MM.1S (cell line): ENCODE results near the gene PRPF19.

Experiments used
- DNase-seq: peaks from one replicate; pipeline ENCODE4 v3.0.0-alpha.2; 2015
- H2AFZ ChIP-seq: fragments of 300-600 bp; sonication (generic); 2 replicates; pipeline ENCODE4 v1.6.0; 2016; ENCODE audit warnings: antibody characterized with exemption, low read length
- H3F3A ChIP-seq: fragments of 300-600 bp; sonication (generic); 2 replicates; pipeline ENCODE4 v1.6.1; 2016; ENCODE audit warnings: mild to moderate bottlenecking, antibody characterized with exemption, low read length, moderate library complexity, mixed read lengths; ENCODE audit not compliant: insufficient read depth
- H3K27ac ChIP-seq: fragments of 300-600 bp; sonication (generic); 2 replicates; pipeline ENCODE4 v1.5.1; 2016; ENCODE audit warnings: mild to moderate bottlenecking, low read length
- H3K27me3 ChIP-seq: fragments of 300-600 bp; sonication (generic); replicated peaks from 2 replicates; pipeline ENCODE4 v1.6.0; 2016; ENCODE audit warnings: low read length; ENCODE audit not compliant: insufficient read depth
- H3K36me3 ChIP-seq: fragments of 300-600 bp; sonication (generic); replicated peaks from 2 replicates; pipeline ENCODE4 v1.6.1; 2016; ENCODE audit warnings: mild to moderate bottlenecking, low read length, mixed read lengths; ENCODE audit not compliant: insufficient read depth
- H3K4me1 ChIP-seq: fragments of 300-600 bp; sonication (generic); 2 replicates; pipeline ENCODE4 v1.6.1; 2016; ENCODE audit warnings: low read length, mixed read lengths
- H3K4me2 ChIP-seq: fragments of 300-600 bp; sonication (generic); 2 replicates; pipeline ENCODE4 v1.6.0; 2016; ENCODE audit warnings: low read depth, low read length
- H3K4me3 ChIP-seq: fragments of 300-600 bp; sonication (generic); 2 replicates; pipeline ENCODE4 v1.5.1; 2016; ENCODE audit warnings: low read length, mixed read lengths
- H3K79me2 ChIP-seq: fragments of 300-600 bp; sonication (generic); 2 replicates; pipeline ENCODE4 v1.6.1; 2016; ENCODE audit warnings: mixed run types, low read length, mixed read lengths
- H3K9ac ChIP-seq: fragments of 300-600 bp; sonication (generic); 2 replicates; pipeline ENCODE4 v1.6.1; 2016; ENCODE audit warnings: low read length, mixed read lengths
- H3K9me2 ChIP-seq: fragments of 300-600 bp; sonication (generic); replicated peaks from 2 replicates; pipeline ENCODE4 v1.6.1; 2016; ENCODE audit warnings: mild to moderate bottlenecking, low read length, mixed read lengths; ENCODE audit not compliant: insufficient read depth
- H3K9me3 ChIP-seq: fragments of 300-600 bp; sonication (generic); replicated peaks from 2 replicates; pipeline ENCODE4 v1.6.1; 2016; ENCODE audit warnings: mild to moderate bottlenecking, low read length, mixed read lengths; ENCODE audit not compliant: insufficient read depth
- H4K20me1 ChIP-seq: fragments of 300-600 bp; sonication (generic); 2 replicates; pipeline ENCODE4 v1.6.1; 2016; ENCODE audit warnings: mild to moderate bottlenecking, low read length, moderate library complexity, mixed read lengths; ENCODE audit not compliant: insufficient read depth
- EZH2 ChIP-seq: fragments of 300-600 bp; sonication (generic); optimal IDR thresholded peaks from 2 replicates; pipeline ENCODE3; 2017; ENCODE audit warnings: low read depth, mild to moderate bottlenecking, antibody characterized with exemption, low read length, mixed read lengths
- EZH2phosphoT487 ChIP-seq: fragments of 300-600 bp; sonication (generic); IDR thresholded peaks from 2 replicates; pipeline ENCODE4 v1.6.1; 2018; ENCODE audit warnings: antibody characterized with exemption, low read length
- TF ChIP-seq, protein P1 (sequence below): fragments of 300-600 bp; sonication (generic); IDR thresholded peaks from 2 replicates; pipeline ENCODE4 v1.5.1; 2016; ENCODE audit warnings: antibody characterized with exemption, low read length, mixed read lengths

The PRPF19 gene

DNA sequence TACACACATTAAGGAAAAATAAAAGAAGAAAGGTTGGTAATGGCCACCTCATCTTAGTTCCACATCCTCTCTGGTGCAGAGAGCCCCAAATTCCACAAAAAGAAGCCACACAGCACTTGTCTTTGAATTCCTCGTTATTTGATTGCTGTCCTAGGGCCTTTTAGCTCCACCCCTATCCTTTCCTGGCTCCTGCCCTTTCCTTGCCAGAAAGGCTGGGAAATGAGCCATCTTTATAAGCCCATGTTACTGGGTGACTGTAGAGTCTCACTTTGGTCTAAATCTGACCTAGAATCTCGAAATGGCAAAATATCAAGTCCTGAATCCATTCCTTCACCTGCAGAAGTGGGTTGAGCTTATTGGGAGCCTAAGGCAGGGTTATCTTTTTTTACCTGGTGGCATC is 13.6 kb upstream of the PRPF19 start:
- no peak for DNase-seq
- H3K4me1 ChIP-seq: peaks cover 25% of the 10 kb centered on the region
- no peaks in the 10 kb centered on the region for H3K9me3 ChIP-seq
- no peak overlapping the region for H3K4me2 ChIP-seq
- peaks cover 59% of the 10 kb centered on the region for H3K79me2 ChIP-seq
- no peak overlapping the region for H3K4me3 ChIP-seq
- TF ChIP-seq EZH2phosphoT487: no peak
- no peak for TF ChIP-seq EZH2
- TF ChIP-seq, protein P1, sequence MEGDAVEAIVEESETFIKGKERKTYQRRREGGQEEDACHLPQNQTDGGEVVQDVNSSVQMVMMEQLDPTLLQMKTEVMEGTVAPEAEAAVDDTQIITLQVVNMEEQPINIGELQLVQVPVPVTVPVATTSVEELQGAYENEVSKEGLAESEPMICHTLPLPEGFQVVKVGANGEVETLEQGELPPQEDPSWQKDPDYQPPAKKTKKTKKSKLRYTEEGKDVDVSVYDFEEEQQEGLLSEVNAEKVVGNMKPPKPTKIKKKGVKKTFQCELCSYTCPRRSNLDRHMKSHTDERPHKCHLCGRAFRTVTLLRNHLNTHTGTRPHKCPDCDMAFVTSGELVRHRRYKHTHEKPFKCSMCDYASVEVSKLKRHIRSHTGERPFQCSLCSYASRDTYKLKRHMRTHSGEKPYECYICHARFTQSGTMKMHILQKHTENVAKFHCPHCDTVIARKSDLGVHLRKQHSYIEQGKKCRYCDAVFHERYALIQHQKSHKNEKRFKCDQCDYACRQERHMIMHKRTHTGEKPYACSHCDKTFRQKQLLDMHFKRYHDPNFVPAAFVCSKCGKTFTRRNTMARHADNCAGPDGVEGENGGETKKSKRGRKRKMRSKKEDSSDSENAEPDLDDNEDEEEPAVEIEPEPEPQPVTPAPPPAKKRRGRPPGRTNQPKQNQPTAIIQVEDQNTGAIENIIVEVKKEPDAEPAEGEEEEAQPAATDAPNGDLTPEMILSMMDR: no peak
- peaks cover 23% of the 10 kb centered on the region for H3F3A ChIP-seq
- peaks cover 45% of the 10 kb centered on the region for H4K20me1 ChIP-seq
- no peaks in the 10 kb centered on the region for H3K9me2 ChIP-seq
- H2AFZ ChIP-seq: no peak overlapping the region
- peaks cover 9% of the 10 kb centered on the region for H3K27me3 ChIP-seq
- H3K9ac ChIP-seq: no peak overlapping the region
- H3K27ac ChIP-seq: no peak overlapping the region
- H3K36me3 ChIP-seq: peaks cover 11% of the 10 kb centered on the region

- Histone ChIP-seq H3K36me3 (peaks cover 11% of the 10 kb centered on the region), H3K4me1 (peaks cover 25% of the 10 kb centered on the region), H3K9ac (no peak overlapping the region), H3K79me2 (peaks cover 65% of the 10 kb centered on the region), H3K4me3 (no peak overlapping the region), H4K20me1 (peaks cover 45% of the 10 kb centered on the region), H2AFZ (no peak overlapping the region), H3K9me3 (no peaks in the 10 kb centered on the region), H3K9me2 (no peaks in the 10 kb centered on the region), H3K27me3 (0 out of 2 replicates have a peak, but pooled peaks cover 4% of the 10 kb centered on the region), H3F3A (peaks cover 29% of the 10 kb centered on the region), H3K4me2 (no peak overlapping the region), H3K27ac (no peak overlapping the region)
- TF ChIP-seq EZH2 (no peak), EZH2phosphoT487 (no peak)
- TF ChIP-seq, protein P1: no peak
- DNase-seq: no peak
Measured at GRCh38 chr11:60919320-60919719, 12.9 kb upstream of the PRPF19 start.

DNA sequence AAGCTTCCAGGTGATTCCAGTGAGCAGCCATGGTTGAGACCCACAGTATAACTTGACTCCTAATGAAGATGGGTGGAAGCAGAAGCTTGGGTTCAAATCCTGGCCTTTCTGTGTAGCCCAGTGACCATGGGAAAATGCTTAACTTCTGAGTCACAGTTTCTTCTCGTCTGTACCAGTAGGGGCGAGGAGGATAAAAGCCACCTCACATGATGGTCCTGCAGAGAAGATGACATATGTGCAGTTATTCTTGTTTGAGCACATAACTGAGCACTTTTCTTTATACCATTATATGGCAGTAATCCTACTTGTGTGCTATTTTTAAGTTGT is 12.5 kb upstream of the PRPF19 start:
- Histone ChIP-seq H3K27me3 (0 out of 2 replicates have a peak, but pooled peaks cover under 1% of the 10 kb centered on the region), H2AFZ (no peak overlapping the region), H3K9me2 (no peaks in the 10 kb centered on the region), H3K79me2 (peaks cover 69% of the 10 kb centered on the region), H3K9ac (no peak overlapping the region), H3K4me1 (peaks cover 25% of the 10 kb centered on the region), H3F3A (peaks cover 29% of the 10 kb centered on the region), H3K4me3 (no peak overlapping the region), H3K4me2 (no peak overlapping the region), H3K36me3 (peaks cover 11% of the 10 kb centered on the region), H3K9me3 (no peaks in the 10 kb centered on the region), H3K27ac (no peak overlapping the region), H4K20me1 (peaks cover 45% of the 10 kb centered on the region)
- DNase-seq: no peak
- TF ChIP-seq, protein P1: no peak
- no peak for TF ChIP-seq EZH2
